ENCODE measurements around the gene TM2D3. TPM values are rescaled to one million over a fixed set of nuclear protein-coding genes. Genes with fewer than 3 reads are reported as not detected.
"Not testable (repeated sequence)": the region's sequence is repeated elsewhere in the genome, so short reads cannot be mapped to it uniquely, and the experiment has no call there.

Gene TM2D3
- total RNA-seq, 1 experiment from 2014 or later = 18.4 TPM

DNA sequence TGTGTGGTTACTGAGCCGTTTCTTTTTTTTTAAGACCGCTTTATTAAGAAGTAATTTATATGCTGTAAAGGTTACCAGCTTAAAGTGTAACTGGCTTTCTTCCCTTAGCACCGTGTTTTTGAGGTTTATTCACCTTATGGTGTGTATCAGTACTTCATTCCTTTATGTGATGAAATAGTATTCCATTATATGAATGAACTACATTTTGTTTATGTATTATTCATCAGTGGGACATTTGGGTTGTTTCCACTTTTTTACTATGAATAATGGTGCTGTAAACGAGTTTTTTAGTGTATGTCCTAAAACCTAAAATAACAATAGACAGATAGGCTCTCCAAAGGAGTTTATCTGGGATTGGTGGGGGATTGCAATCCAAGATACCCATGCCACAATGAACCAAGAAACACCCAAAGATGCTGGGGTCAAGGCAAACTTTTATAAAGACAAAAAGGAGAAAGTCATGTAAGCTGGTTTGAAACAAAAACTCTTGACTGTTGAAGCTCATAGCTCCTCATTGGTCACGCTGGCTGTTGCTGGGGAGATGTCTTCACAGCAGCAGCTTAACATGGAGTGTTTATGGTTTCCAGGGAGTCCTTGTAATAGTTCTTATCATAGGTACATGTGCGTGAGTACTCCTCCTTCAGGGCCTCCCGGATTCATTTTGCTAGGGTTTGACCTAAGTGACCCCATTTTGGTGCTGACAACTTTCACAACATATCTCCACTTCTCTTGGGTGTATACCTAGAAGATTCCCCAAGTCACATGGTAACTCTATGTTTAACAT, 16.0 kb downstream of the TM2D3 start:
- Histone ChIP-seq H3K79me2 (ENCODE audit: low read length) (no peaks in the 10 kb centered on the region), H3F3A (ENCODE audit: low read length, unreplicated experiment) (no peaks in the 10 kb centered on the region), H3K9me2 (replicated peaks; ENCODE audit: low read length) (no peaks in the 10 kb centered on the region), H3K9me3 (ENCODE audit: low read length) (no peaks in the 10 kb centered on the region), H3K4me3 (ENCODE audit: low read length) (no peak overlapping the region), H3K27ac (ENCODE audit: low read length) (no peak overlapping the region), H2AFZ (ENCODE audit: low read length) (no peak overlapping the region), H3K27me3 (ENCODE audit: low read length) (no peaks in the 10 kb centered on the region), H4K20me1 (ENCODE audit: low read length) (no peaks in the 10 kb centered on the region), H3K9ac (ENCODE audit: low read length) (no peak overlapping the region), H3K4me2 (ENCODE audit: low read length) (no peak overlapping the region), H3K4me1 (ENCODE audit: insufficient read depth, low read length) (peaks cover 16% of the 10 kb centered on the region), H3K36me3 (ENCODE audit: low read depth, low read length) (peaks cover 8% of the 10 kb centered on the region; the same call in 1 of the 2 replicates)
- POLR2A ChIA-PET (ENCODE audit: unreplicated experiment) = no interaction called here
- BruUV-seq (replicated peaks) = no TSS peak
- ATAC-seq = no peak
- no peak for DNase-seq
- CTCF ChIA-PET = no interaction called here
- intact Hi-C loops (cut with micrococcal nuclease) = no loop called here
- no peak for TF ChIP-seq CTCF (conservative IDR thresholded peaks at IDR 0.05; ENCODE audit: low read depth, low read length)
- no peak for TF ChIP-seq EZH2phosphoT487 (IDR thresholded peaks at IDR 0.05; ENCODE audit: borderline replicate concordance, low read length)
- no peak for TF ChIP-seq EZH2 (IDR thresholded peaks at IDR 0.05; ENCODE audit: low read length, unreplicated experiment)

DNA sequence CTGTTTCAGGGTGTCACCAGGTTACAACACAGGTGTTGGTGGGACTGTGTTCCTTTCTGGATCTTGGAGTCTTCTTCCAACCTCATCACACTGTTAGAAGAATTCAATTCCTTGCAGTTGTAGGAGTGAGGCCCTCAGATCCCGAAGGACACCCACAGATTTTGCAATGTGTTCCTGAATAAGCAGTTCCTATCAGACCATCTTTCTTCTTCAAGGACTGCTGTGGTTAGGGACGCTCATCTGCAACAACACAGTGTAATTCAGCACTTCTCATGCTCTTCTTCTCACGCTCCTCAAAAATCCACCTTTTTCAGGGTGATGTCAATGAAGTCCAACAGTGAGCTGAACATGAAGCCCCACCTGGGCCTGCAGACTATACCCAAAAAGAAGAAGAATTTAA, 18.8 kb downstream of the TM2D3 start:
- ATAC-seq (no peak), DNase-seq (no peak)
- Histone ChIP-seq H3K9me2 (replicated peaks; ENCODE audit: low read length) (no peaks in the 10 kb centered on the region), H3K36me3 (ENCODE audit: low read depth, low read length) (no peaks in the 10 kb centered on the region), H3K79me2 (ENCODE audit: low read length) (no peaks in the 10 kb centered on the region), H4K20me1 (ENCODE audit: low read length) (no peaks in the 10 kb centered on the region), H3K4me1 (ENCODE audit: insufficient read depth, low read length) (peaks cover 13% of the 10 kb centered on the region), H3K27me3 (ENCODE audit: low read length) (no peaks in the 10 kb centered on the region), H3K9me3 (ENCODE audit: low read length) (no peaks in the 10 kb centered on the region), H3K4me2 (ENCODE audit: low read length) (no peak overlapping the region), H2AFZ (ENCODE audit: low read length) (no peak overlapping the region), H3K9ac (ENCODE audit: low read length) (no peak overlapping the region), H3K4me3 (ENCODE audit: low read length) (no peak overlapping the region), H3F3A (ENCODE audit: low read length, unreplicated experiment) (no peaks in the 10 kb centered on the region), H3K27ac (ENCODE audit: low read length) (no peak overlapping the region)
- TF ChIP-seq EZH2 (IDR thresholded peaks at IDR 0.05; ENCODE audit: low read length, unreplicated experiment) = no peak
- no peak for TF ChIP-seq EZH2phosphoT487 (IDR thresholded peaks at IDR 0.05; ENCODE audit: borderline replicate concordance, low read length)
- no peak for TF ChIP-seq CTCF (conservative IDR thresholded peaks at IDR 0.05; ENCODE audit: low read depth, low read length)
- intact Hi-C loops (cut with micrococcal nuclease) = no loop called here
- ChIA-PET CTCF (no interaction called here), POLR2A (ENCODE audit: unreplicated experiment) (no interaction called here)
- BruUV-seq (replicated peaks) = no TSS peak

DNA sequence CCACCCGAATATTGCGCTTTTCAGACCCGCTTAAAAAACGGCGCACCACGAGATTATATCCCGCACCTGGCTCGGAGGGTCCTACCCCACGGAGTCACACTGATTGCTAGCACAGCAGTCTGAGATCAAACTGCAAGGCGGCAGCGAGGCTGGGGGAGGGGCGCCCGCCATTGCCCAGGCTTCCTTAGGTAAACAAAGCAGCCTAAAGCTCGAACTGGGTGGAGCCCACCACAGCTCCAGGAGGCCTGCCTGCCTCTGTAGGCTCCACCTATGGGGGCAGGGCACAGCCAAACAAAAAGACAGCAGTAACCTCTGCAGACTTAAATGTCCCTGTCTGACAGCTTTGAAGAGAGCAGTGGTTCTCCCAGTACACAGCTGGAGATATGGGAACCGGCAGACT, 25.5 kb downstream of the TM2D3 start:
- H3K4me2 ChIP-seq (ENCODE audit: low read length); H3K4me1 ChIP-seq (ENCODE audit: insufficient read depth, low read length); DNase-seq; H3K9me2 ChIP-seq (replicated peaks; ENCODE audit: low read length); H3F3A ChIP-seq (ENCODE audit: low read length, unreplicated experiment); H3K36me3 ChIP-seq (ENCODE audit: low read depth, low read length); ATAC-seq; H3K27me3 ChIP-seq (ENCODE audit: low read length); H3K27ac ChIP-seq (ENCODE audit: low read length); BruUV-seq (replicated peaks); intact Hi-C loops (cut with micrococcal nuclease); H3K9me3 ChIP-seq (ENCODE audit: low read length); H3K9ac ChIP-seq (ENCODE audit: low read length); H3K4me3 ChIP-seq (ENCODE audit: low read length); H2AFZ ChIP-seq (ENCODE audit: low read length); H3K79me2 ChIP-seq (ENCODE audit: low read length); POLR2A ChIA-PET (ENCODE audit: unreplicated experiment); CTCF ChIA-PET; H4K20me1 ChIP-seq (ENCODE audit: low read length): not testable (repeated sequence)
